ENCODE measurements around the gene SIM1. TPM values are rescaled to one million over a fixed set of nuclear protein-coding genes. Genes with fewer than 3 reads are reported as not detected.

The SIM1 gene
- total RNA-seq, 1 experiment from 2014 or later, result 0.13 TPM

- Histone ChIP-seq H3F3A (ENCODE audit: insufficient read depth, low read depth) (no peaks in the 10 kb centered on the region), H3K4me3 (no peak overlapping the region), H3K9me2 (ENCODE audit: insufficient read depth) (no peaks in the 10 kb centered on the region), H3K4me2 (no peak overlapping the region), H4K20me1 (ENCODE audit: insufficient read depth) (no peaks in the 10 kb centered on the region), H2AFZ (no peak overlapping the region), H3K27me3 (ENCODE audit: insufficient read depth, low read depth) (no peaks in the 10 kb centered on the region), H3K36me3 (ENCODE audit: low read depth) (no peaks in the 10 kb centered on the region), H3K27ac (no peak overlapping the region), H3K4me1 (replicated peaks; ENCODE audit: insufficient read depth) (no peaks in the 10 kb centered on the region), H3K79me2 (ENCODE audit: low read depth) (no peaks in the 10 kb centered on the region), H3K9me3 (ENCODE audit: insufficient read depth, low read depth) (no peaks in the 10 kb centered on the region)
- DNase-seq, result no peak
- no TSS peak for BruUV-seq (replicated peaks)
- POLR2A ChIA-PET (ENCODE audit: unreplicated experiment), result no interaction called here
- CTCF ChIA-PET, result interaction anchor here (0.6 kb wide), 1 partner anchor 53 kb away, joined by 3 read pairs; no protein-coding TSS in a partner anchor
- intact Hi-C loops (cut with micrococcal nuclease; ENCODE audit: unreplicated experiment), result loop anchor here (5.0 kb wide), 2 partner anchors 128 to 142 kb away; no protein-coding TSS in a partner anchor
- TF ChIP-seq, protein P1, sequence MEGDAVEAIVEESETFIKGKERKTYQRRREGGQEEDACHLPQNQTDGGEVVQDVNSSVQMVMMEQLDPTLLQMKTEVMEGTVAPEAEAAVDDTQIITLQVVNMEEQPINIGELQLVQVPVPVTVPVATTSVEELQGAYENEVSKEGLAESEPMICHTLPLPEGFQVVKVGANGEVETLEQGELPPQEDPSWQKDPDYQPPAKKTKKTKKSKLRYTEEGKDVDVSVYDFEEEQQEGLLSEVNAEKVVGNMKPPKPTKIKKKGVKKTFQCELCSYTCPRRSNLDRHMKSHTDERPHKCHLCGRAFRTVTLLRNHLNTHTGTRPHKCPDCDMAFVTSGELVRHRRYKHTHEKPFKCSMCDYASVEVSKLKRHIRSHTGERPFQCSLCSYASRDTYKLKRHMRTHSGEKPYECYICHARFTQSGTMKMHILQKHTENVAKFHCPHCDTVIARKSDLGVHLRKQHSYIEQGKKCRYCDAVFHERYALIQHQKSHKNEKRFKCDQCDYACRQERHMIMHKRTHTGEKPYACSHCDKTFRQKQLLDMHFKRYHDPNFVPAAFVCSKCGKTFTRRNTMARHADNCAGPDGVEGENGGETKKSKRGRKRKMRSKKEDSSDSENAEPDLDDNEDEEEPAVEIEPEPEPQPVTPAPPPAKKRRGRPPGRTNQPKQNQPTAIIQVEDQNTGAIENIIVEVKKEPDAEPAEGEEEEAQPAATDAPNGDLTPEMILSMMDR (conservative IDR thresholded peaks at IDR 0.05), result no peak
- no peak for TF ChIP-seq EZH2 (IDR thresholded peaks at IDR 0.05; ENCODE audit: low read depth)
These were observed 120.0 kb downstream of the SIM1 start for GRCh38 chr6:100344761-100345160.

GRCh38 chr6:100344321-100344720 lies 120.4 kb downstream of the SIM1 start:
- H3K36me3 ChIP-seq (ENCODE audit: low read depth), result no peaks in the 10 kb centered on the region
- CTCF ChIA-PET, result interaction anchor here (0.6 kb wide), 1 partner anchor 54 kb away, joined by 3 read pairs; no protein-coding TSS in a partner anchor
- intact Hi-C loops (cut with micrococcal nuclease; ENCODE audit: unreplicated experiment), result no loop called here
- H3K27me3 ChIP-seq (ENCODE audit: insufficient read depth, low read depth), result no peaks in the 10 kb centered on the region
- H4K20me1 ChIP-seq (ENCODE audit: insufficient read depth), result no peaks in the 10 kb centered on the region
- no peak overlapping the region for H3K27ac ChIP-seq
- no peak for DNase-seq
- TF ChIP-seq, protein P1 (conservative IDR thresholded peaks at IDR 0.05), result no peak
- TF ChIP-seq EZH2 (IDR thresholded peaks at IDR 0.05; ENCODE audit: low read depth), result no peak
- no peak overlapping the region for H3K4me3 ChIP-seq
- BruUV-seq (replicated peaks), result no TSS peak
- no peak overlapping the region for H2AFZ ChIP-seq
- no peak overlapping the region for H3K4me2 ChIP-seq
- no peaks in the 10 kb centered on the region for H3K4me1 ChIP-seq (replicated peaks; ENCODE audit: insufficient read depth)
- POLR2A ChIA-PET (ENCODE audit: unreplicated experiment), result no interaction called here
- H3F3A ChIP-seq (ENCODE audit: insufficient read depth, low read depth), result no peaks in the 10 kb centered on the region
- no peaks in the 10 kb centered on the region for H3K9me3 ChIP-seq (ENCODE audit: insufficient read depth, low read depth)
- no peaks in the 10 kb centered on the region for H3K9me2 ChIP-seq (ENCODE audit: insufficient read depth)
- H3K79me2 ChIP-seq (ENCODE audit: low read depth), result no peaks in the 10 kb centered on the region

DNA sequence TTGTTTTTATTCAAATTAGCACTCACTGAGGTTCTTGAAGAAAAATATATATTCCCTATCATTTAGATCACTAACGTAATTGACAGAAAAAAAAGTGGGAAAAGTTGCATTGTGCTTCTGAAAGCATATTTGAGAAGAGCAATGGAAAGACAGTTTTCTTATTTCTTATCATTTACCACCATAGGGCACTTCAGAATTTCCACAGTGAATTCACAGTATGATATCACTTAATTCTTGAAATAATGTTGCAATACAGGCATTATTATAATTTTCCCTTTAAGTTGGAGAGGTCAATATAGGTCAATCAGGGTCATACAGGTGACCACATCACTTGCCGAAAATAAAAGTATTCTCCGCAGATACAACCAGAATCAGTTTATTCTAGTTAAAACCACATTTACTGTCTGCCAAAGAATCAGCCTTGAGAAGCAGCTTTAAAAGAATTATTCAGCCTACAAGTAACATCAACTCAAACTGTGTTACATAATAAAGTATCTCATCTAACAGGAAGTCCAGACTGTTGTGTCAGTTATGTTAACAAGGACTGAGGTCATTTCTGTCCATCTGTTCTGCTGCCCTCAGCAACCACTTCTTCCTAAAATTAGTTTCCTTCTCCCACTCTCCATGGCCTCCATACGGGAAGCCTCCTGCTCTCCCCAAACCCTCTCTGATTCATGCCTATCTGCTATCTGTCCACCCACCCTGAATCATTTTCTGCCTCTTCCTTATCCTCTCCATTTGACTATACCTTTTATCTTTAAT lies 121.2 kb downstream of the SIM1 start:
- intact Hi-C loops (cut with micrococcal nuclease; ENCODE audit: unreplicated experiment), result loop anchor here (2.0 kb wide), 1 partner anchor 43 kb away; no protein-coding TSS in a partner anchor
- Histone ChIP-seq H3K4me2 (no peak overlapping the region), H3K36me3 (ENCODE audit: low read depth) (no peaks in the 10 kb centered on the region), H3K9me3 (ENCODE audit: insufficient read depth, low read depth) (no peaks in the 10 kb centered on the region), H4K20me1 (ENCODE audit: insufficient read depth) (no peaks in the 10 kb centered on the region), H3K4me3 (no peak overlapping the region), H3F3A (ENCODE audit: insufficient read depth, low read depth) (no peaks in the 10 kb centered on the region), H3K79me2 (ENCODE audit: low read depth) (no peaks in the 10 kb centered on the region), H2AFZ (no peak overlapping the region), H3K27ac (no peak overlapping the region), H3K9me2 (ENCODE audit: insufficient read depth) (no peaks in the 10 kb centered on the region), H3K4me1 (replicated peaks; ENCODE audit: insufficient read depth) (no peaks in the 10 kb centered on the region), H3K27me3 (ENCODE audit: insufficient read depth, low read depth) (no peaks in the 10 kb centered on the region)
- no peak for DNase-seq
- ChIA-PET CTCF (no interaction called here), POLR2A (ENCODE audit: unreplicated experiment) (interaction anchor here (0.5 kb wide), 1 partner anchor 919 kb away, joined by 6 read pairs; no protein-coding TSS in a partner anchor)
- BruUV-seq (replicated peaks), result no TSS peak
- TF ChIP-seq EZH2 (IDR thresholded peaks at IDR 0.05; ENCODE audit: low read depth), result no peak
- TF ChIP-seq, protein P1 (conservative IDR thresholded peaks at IDR 0.05), result no peak
